Cortex of kidney (tissue), 1 donor: ENCODE data around the gene EEF1AKMT2.
"Not testable (repeated sequence)": the region's sequence is repeated elsewhere in the genome, so short reads cannot be mapped to it uniquely, and the experiment has no call there.

Experiments used
- DNase-seq: peaks from one replicate; lab custom pipeline; 2025; lab: John Stamatoyannopoulos, UW

Gene EEF1AKMT2

GRCh38 chr10:124791547-124792348, at the start of gene EEF1AKMT2:
Gene EEF1AKMT2 (minus strand): TSS chr10:124791887. CDS start chr10:124791833, 54 bp downstream.
- DNase-seq = no peak

GRCh38 chr10:124837687-124838086, 46.0 kb upstream of the EEF1AKMT2 start:
- DNase-seq = no peak

GRCh38 chr10:124831116-124831515, 39.4 kb upstream of the EEF1AKMT2 start:
- no peak for DNase-seq

- no peak for DNase-seq
These were observed 38.8 kb upstream of the EEF1AKMT2 start for GRCh38 chr10:124830445-124830844.

GRCh38 chr10:124829447-124830115, 37.9 kb upstream of the EEF1AKMT2 start:
- DNase-seq = no peak

GRCh38 chr10:124827474-124827873, 35.8 kb upstream of the EEF1AKMT2 start:
- DNase-seq = no peak

- no peak for DNase-seq
These were observed 34.6 kb upstream of the EEF1AKMT2 start for GRCh38 chr10:124826262-124826661.

- no peak for DNase-seq
These were observed 34.0 kb upstream of the EEF1AKMT2 start for GRCh38 chr10:124825702-124826101.

GRCh38 chr10:124824932-124825331, 33.2 kb upstream of the EEF1AKMT2 start:
- DNase-seq = not testable (repeated sequence)

GRCh38 chr10:124824507-124824906, 32.8 kb upstream of the EEF1AKMT2 start:
- DNase-seq = no peak

GRCh38 chr10:124821520-124821919, 29.8 kb upstream of the EEF1AKMT2 start:
- no peak for DNase-seq

- no peak for DNase-seq
These were observed 28.4 kb upstream of the EEF1AKMT2 start for GRCh38 chr10:124820121-124820520.

- no peak for DNase-seq
These were observed 10.6 kb upstream of the EEF1AKMT2 start for GRCh38 chr10:124802313-124802675.

- no peak for DNase-seq
These were observed 7.5 kb upstream of the EEF1AKMT2 start for GRCh38 chr10:124799211-124799610.

- DNase-seq = no peak
These were observed 7.1 kb upstream of the EEF1AKMT2 start for GRCh38 chr10:124798781-124799180.

- DNase-seq = no peak
These were observed 6.7 kb upstream of the EEF1AKMT2 start for GRCh38 chr10:124798364-124798763.

- no peak for DNase-seq
These were observed 1.3 kb upstream of the EEF1AKMT2 start for GRCh38 chr10:124792998-124793352.

GRCh38 chr10:124782900-124783299, 8.8 kb downstream of the EEF1AKMT2 start:
- DNase-seq = not testable (repeated sequence)

GRCh38 chr10:124768791-124769190, 22.9 kb downstream of the EEF1AKMT2 start:
- DNase-seq = no peak

- no peak for DNase-seq
These were observed 26.4 kb downstream of the EEF1AKMT2 start for GRCh38 chr10:124765256-124765655.

- no peak for DNase-seq
These were observed 28.4 kb downstream of the EEF1AKMT2 start for GRCh38 chr10:124763267-124763666.

- no peak for DNase-seq
These were observed 29.4 kb downstream of the EEF1AKMT2 start for GRCh38 chr10:124762281-124762680.

GRCh38 chr10:124756156-124756903, 35.4 kb downstream of the EEF1AKMT2 start:
- DNase-seq = no peak
